Activated naive CD8-positive, alpha-beta T cell treated with anti-CD3 and anti-CD28 coated beads, Interleukin-2, amount 50 U/mL, for 24 hours (primary cell): ENCODE measurements around the gene PADI2.

Experiments
- ATAC-seq: fragments of 150-1000 bp; cut with Tn5 transposase; one replicate; pipeline ENCODE4 v1.10.0; 2021
- DNase-seq: peaks from one replicate; pipeline ENCODE4 v3.0.0; 2021
- H3K27ac Mint-ChIP-seq: one replicate; pipeline ENCODE4 v1.8.0; 2021; ENCODE audit warnings: mild to moderate bottlenecking, mixed read lengths
- H3K27me3 Mint-ChIP-seq: one replicate; pipeline ENCODE4 v1.8.0; 2021; ENCODE audit warnings: mixed read lengths
- H3K36me3 Mint-ChIP-seq: one replicate; pipeline ENCODE4 v1.8.0; 2021; ENCODE audit warnings: low read depth, mixed read lengths
- H3K4me1 Mint-ChIP-seq: one replicate; pipeline ENCODE4 v1.8.0; 2021; ENCODE audit warnings: mixed read lengths
- H3K4me3 Mint-ChIP-seq: one replicate; pipeline ENCODE4 v1.8.0; 2021; ENCODE audit warnings: mild to moderate bottlenecking, moderate library complexity, mixed read lengths
- H3K9me3 Mint-ChIP-seq: one replicate; pipeline ENCODE4 v1.8.0; 2021; ENCODE audit warnings: mixed read lengths

Gene PADI2

GRCh38 chr1:17093822-17094393 lies 25.3 kb downstream of the PADI2 start:
- Mint-ChIP-seq H3K27ac (no peak overlapping the region), H3K4me3 (no peak overlapping the region), H3K27me3 (no peaks in the 10 kb centered on the region), H3K4me1 (no peaks in the 10 kb centered on the region), H3K9me3 (no peaks in the 10 kb centered on the region), H3K36me3 (no peaks in the 10 kb centered on the region)
- no peak for DNase-seq
- ATAC-seq: no peak

- Mint-ChIP-seq H3K27me3 (no peaks in the 10 kb centered on the region), H3K4me1 (no peaks in the 10 kb centered on the region), H3K4me3 (no peak overlapping the region), H3K9me3 (no peaks in the 10 kb centered on the region), H3K27ac (no peak overlapping the region), H3K36me3 (no peaks in the 10 kb centered on the region)
- no peak for ATAC-seq
- DNase-seq: no peak
These were observed 28.0 kb downstream of the PADI2 start for GRCh38 chr1:17091252-17091651.

GRCh38 chr1:17089506-17089905 lies 29.7 kb downstream of the PADI2 start:
- no peaks in the 10 kb centered on the region for H3K9me3 Mint-ChIP-seq
- H3K4me3 Mint-ChIP-seq: no peak overlapping the region
- H3K4me1 Mint-ChIP-seq: no peaks in the 10 kb centered on the region
- no peak for DNase-seq
- H3K36me3 Mint-ChIP-seq: no peaks in the 10 kb centered on the region
- H3K27ac Mint-ChIP-seq: no peak overlapping the region
- ATAC-seq: no peak
- H3K27me3 Mint-ChIP-seq: no peaks in the 10 kb centered on the region

- no peaks in the 10 kb centered on the region for H3K9me3 Mint-ChIP-seq
- no peak overlapping the region for H3K4me3 Mint-ChIP-seq
- ATAC-seq (no peak), DNase-seq (no peak)
- H3K27me3 Mint-ChIP-seq: no peaks in the 10 kb centered on the region
- H3K36me3 Mint-ChIP-seq: no peaks in the 10 kb centered on the region
- H3K27ac Mint-ChIP-seq: no peak overlapping the region
- H3K4me1 Mint-ChIP-seq: no peaks in the 10 kb centered on the region
These were observed 32.5 kb downstream of the PADI2 start for GRCh38 chr1:17086751-17087150.

GRCh38 chr1:17084787-17085186 lies 34.5 kb downstream of the PADI2 start:
- Mint-ChIP-seq H3K4me1 (no peaks in the 10 kb centered on the region), H3K36me3 (no peaks in the 10 kb centered on the region), H3K9me3 (no peaks in the 10 kb centered on the region), H3K27ac (no peak overlapping the region), H3K27me3 (no peaks in the 10 kb centered on the region), H3K4me3 (no peak overlapping the region)
- no peak for DNase-seq
- ATAC-seq: no peak

GRCh38 chr1:17082761-17083160 lies 36.5 kb downstream of the PADI2 start:
- Mint-ChIP-seq H3K4me3 (no peak overlapping the region), H3K9me3 (no peaks in the 10 kb centered on the region), H3K36me3 (no peaks in the 10 kb centered on the region), H3K27me3 (peaks cover 3% of the 10 kb centered on the region), H3K4me1 (no peaks in the 10 kb centered on the region), H3K27ac (no peak overlapping the region)
- ATAC-seq (no peak), DNase-seq (no peak)

- ATAC-seq (no peak), DNase-seq (no peak)
- no peak overlapping the region for H3K4me3 Mint-ChIP-seq
These were observed 37.8 kb downstream of the PADI2 start for GRCh38 chr1:17081439-17081838.

GRCh38 chr1:17080880-17081279 lies 38.4 kb downstream of the PADI2 start:
- no peaks in the 10 kb centered on the region for H3K4me1 Mint-ChIP-seq
- peaks cover 6% of the 10 kb centered on the region for H3K27me3 Mint-ChIP-seq
- H3K9me3 Mint-ChIP-seq: no peaks in the 10 kb centered on the region
- no peak for DNase-seq
- ATAC-seq: no peak
- no peak overlapping the region for H3K4me3 Mint-ChIP-seq
- no peak overlapping the region for H3K27ac Mint-ChIP-seq
- H3K36me3 Mint-ChIP-seq: no peaks in the 10 kb centered on the region

More at GRCh38 chr1:17081439-17081838, 37.8 kb downstream of the PADI2 start:
- H3K4me1 Mint-ChIP-seq: no peaks in the 10 kb centered on the region
- no peaks in the 10 kb centered on the region for H3K36me3 Mint-ChIP-seq
- H3K27me3 Mint-ChIP-seq: peaks cover 6% of the 10 kb centered on the region
- no peak overlapping the region for H3K27ac Mint-ChIP-seq
- no peaks in the 10 kb centered on the region for H3K9me3 Mint-ChIP-seq

- no peaks in the 10 kb centered on the region for H3K4me1 Mint-ChIP-seq
- H3K27ac Mint-ChIP-seq: no peak overlapping the region
- ATAC-seq (no peak), DNase-seq (no peak)
- H3K9me3 Mint-ChIP-seq: no peaks in the 10 kb centered on the region
- H3K27me3 Mint-ChIP-seq: peaks cover 6% of the 10 kb centered on the region
- H3K4me3 Mint-ChIP-seq: no peak overlapping the region
- peaks cover 2% of the 10 kb centered on the region for H3K36me3 Mint-ChIP-seq
These were observed 39.0 kb downstream of the PADI2 start for GRCh38 chr1:17080085-17080759.

- H3K9me3 Mint-ChIP-seq: no peaks in the 10 kb centered on the region
- peaks cover 2% of the 10 kb centered on the region for H3K36me3 Mint-ChIP-seq
- ATAC-seq (no peak), DNase-seq (no peak)
- H3K27me3 Mint-ChIP-seq: peaks cover 6% of the 10 kb centered on the region
- no peak overlapping the region for H3K4me3 Mint-ChIP-seq
- H3K4me1 Mint-ChIP-seq: no peaks in the 10 kb centered on the region
- H3K27ac Mint-ChIP-seq: no peak overlapping the region
These were observed 40.0 kb downstream of the PADI2 start for GRCh38 chr1:17078991-17079868.

GRCh38 chr1:17075470-17076255 lies 43.6 kb downstream of the PADI2 start:
- Mint-ChIP-seq H3K9me3 (no peaks in the 10 kb centered on the region), H3K27me3 (peaks cover 6% of the 10 kb centered on the region), H3K27ac (no peak overlapping the region), H3K36me3 (peaks cover 2% of the 10 kb centered on the region), H3K4me1 (no peaks in the 10 kb centered on the region), H3K4me3 (no peak overlapping the region)
- DNase-seq: no peak
- ATAC-seq: peak; percentile 24

- ATAC-seq: no peak
- H3K36me3 Mint-ChIP-seq: peaks cover 2% of the 10 kb centered on the region
- H3K4me1 Mint-ChIP-seq: no peaks in the 10 kb centered on the region
- H3K9me3 Mint-ChIP-seq: no peaks in the 10 kb centered on the region
- DNase-seq: no peak
- no peak overlapping the region for H3K4me3 Mint-ChIP-seq
- H3K27me3 Mint-ChIP-seq: no peaks in the 10 kb centered on the region
- H3K27ac Mint-ChIP-seq: no peak overlapping the region
These were observed 47.5 kb downstream of the PADI2 start for GRCh38 chr1:17071794-17072193.

- ATAC-seq (no peak), DNase-seq (no peak)
- H3K9me3 Mint-ChIP-seq: no peaks in the 10 kb centered on the region
- no peak overlapping the region for H3K27ac Mint-ChIP-seq
- no peak overlapping the region for H3K4me3 Mint-ChIP-seq
- no peaks in the 10 kb centered on the region for H3K27me3 Mint-ChIP-seq
- no peaks in the 10 kb centered on the region for H3K36me3 Mint-ChIP-seq
- H3K4me1 Mint-ChIP-seq: no peaks in the 10 kb centered on the region
These were observed 49.1 kb downstream of the PADI2 start for GRCh38 chr1:17070163-17070525.

GRCh38 chr1:17069452-17070162 lies 49.6 kb downstream of the PADI2 start:
- Mint-ChIP-seq H3K36me3 (no peaks in the 10 kb centered on the region), H3K4me1 (no peaks in the 10 kb centered on the region), H3K27ac (no peak overlapping the region), H3K4me3 (no peak overlapping the region), H3K27me3 (no peaks in the 10 kb centered on the region), H3K9me3 (no peaks in the 10 kb centered on the region)
- no peak for ATAC-seq
- DNase-seq: no peak
